Colonic mucosa (tissue), 4 donors: Measurements from ENCODE around the gene FBLN1. TPM values are rescaled to one million over a fixed set of nuclear protein-coding genes. Genes with fewer than 3 reads are reported as not detected.

Source experiments
- DNase-seq: peaks from one replicate; pipeline ENCODE4 v3.0.0-alpha.2; 2020
- H3K27ac ChIP-seq: fragments of 200-600 bp; one replicate; pipeline ENCODE4 v1.8.0; 2021
- H3K27me3 ChIP-seq: fragments of 200-600 bp; one replicate; pipeline ENCODE4 v1.8.0; 2021
- H3K36me3 ChIP-seq: fragments of 200-600 bp; one replicate; pipeline ENCODE4 v1.8.0; 2021
- H3K4me1 ChIP-seq: fragments of 200-600 bp; one replicate; pipeline ENCODE4 v1.8.0; 2021; ENCODE audit warnings: mild to moderate bottlenecking
- H3K4me3 ChIP-seq: fragments of 200-600 bp; one replicate; pipeline ENCODE4 v1.8.0; 2021
- H3K9ac ChIP-seq, 2 donors: one replicate each; pipeline ENCODE4 v1.7.0; 2013; ENCODE audit warnings: control low read depth in 2 of 2, low read depth in 2 of 2, low read length in 2 of 2
- H3K9me3 ChIP-seq: fragments of 200-600 bp; one replicate; pipeline ENCODE4 v1.8.0; 2021
- intact Hi-C: fragments of 100-400 bp; cut with DNase I; formaldehyde crosslinking; loops from one replicate; pipeline ENCODE4 v1.14.1; 2022
- total RNA-seq, 2 donors: library from RNA; stranded (reverse); fragmentation: NEBNext Ultra II Directional in 1 of 2; extraction: Animal tissue kit (Norgen Biotek cat#: 25700) in 1 of 2; gene quantifications; one replicate each; pipeline ENCODE4 v1.2.1, GENCODE V29; 2021
- TF ChIP-seq, protein P1 (sequence below): fragments of 200-600 bp; IDR thresholded peaks from one replicate; pipeline ENCODE4 v1.8.0; 2022; ENCODE audit warnings: antibody characterized with exemption, mild to moderate bottlenecking
- donor health status: healthy.
- donor health status: DM: no; HTN: no; CAD: no.
- donor health status: DM: no; HTN: no; CAD: no.

The FBLN1 gene
- total RNA-seq, 2 donors from 2014 or later: 41.6 to 65.5 TPM

DNA sequence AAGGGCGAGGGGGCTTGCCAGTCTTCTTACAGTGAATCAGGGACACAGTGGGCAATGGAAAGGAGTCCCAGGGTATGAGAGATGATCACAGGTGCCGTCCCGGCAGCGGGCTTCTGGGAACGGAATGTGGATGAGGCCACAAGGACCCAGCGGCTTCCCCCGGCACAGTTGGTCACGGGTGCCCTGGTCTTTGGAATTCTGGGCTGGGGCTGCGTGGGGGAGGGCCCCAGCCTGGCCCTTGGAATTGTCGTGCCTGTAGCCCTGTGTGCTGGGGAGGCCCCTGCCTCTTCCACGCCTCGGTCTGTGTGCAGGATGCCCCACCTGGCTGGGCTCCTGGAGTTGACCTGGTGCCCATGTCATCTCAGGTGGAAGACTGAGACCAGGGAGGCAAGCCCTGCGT, 76.6 kb downstream of the FBLN1 start:
- Histone ChIP-seq H3K9ac (no peak overlapping the region), H3K4me1 (no peaks in the 10 kb centered on the region), H3K27ac (no peak overlapping the region), H3K9me3 (no peaks in the 10 kb centered on the region), H3K36me3 (no peaks in the 10 kb centered on the region), H3K27me3 (no peaks in the 10 kb centered on the region), H3K4me3 (no peak overlapping the region)
- intact Hi-C loops: loop anchor here (10.0 kb wide), 2 partner anchors 135 to 285 kb away; no protein-coding TSS in a partner anchor
- TF ChIP-seq, protein P1, sequence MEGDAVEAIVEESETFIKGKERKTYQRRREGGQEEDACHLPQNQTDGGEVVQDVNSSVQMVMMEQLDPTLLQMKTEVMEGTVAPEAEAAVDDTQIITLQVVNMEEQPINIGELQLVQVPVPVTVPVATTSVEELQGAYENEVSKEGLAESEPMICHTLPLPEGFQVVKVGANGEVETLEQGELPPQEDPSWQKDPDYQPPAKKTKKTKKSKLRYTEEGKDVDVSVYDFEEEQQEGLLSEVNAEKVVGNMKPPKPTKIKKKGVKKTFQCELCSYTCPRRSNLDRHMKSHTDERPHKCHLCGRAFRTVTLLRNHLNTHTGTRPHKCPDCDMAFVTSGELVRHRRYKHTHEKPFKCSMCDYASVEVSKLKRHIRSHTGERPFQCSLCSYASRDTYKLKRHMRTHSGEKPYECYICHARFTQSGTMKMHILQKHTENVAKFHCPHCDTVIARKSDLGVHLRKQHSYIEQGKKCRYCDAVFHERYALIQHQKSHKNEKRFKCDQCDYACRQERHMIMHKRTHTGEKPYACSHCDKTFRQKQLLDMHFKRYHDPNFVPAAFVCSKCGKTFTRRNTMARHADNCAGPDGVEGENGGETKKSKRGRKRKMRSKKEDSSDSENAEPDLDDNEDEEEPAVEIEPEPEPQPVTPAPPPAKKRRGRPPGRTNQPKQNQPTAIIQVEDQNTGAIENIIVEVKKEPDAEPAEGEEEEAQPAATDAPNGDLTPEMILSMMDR: no peak
- DNase-seq: no peak

DNA sequence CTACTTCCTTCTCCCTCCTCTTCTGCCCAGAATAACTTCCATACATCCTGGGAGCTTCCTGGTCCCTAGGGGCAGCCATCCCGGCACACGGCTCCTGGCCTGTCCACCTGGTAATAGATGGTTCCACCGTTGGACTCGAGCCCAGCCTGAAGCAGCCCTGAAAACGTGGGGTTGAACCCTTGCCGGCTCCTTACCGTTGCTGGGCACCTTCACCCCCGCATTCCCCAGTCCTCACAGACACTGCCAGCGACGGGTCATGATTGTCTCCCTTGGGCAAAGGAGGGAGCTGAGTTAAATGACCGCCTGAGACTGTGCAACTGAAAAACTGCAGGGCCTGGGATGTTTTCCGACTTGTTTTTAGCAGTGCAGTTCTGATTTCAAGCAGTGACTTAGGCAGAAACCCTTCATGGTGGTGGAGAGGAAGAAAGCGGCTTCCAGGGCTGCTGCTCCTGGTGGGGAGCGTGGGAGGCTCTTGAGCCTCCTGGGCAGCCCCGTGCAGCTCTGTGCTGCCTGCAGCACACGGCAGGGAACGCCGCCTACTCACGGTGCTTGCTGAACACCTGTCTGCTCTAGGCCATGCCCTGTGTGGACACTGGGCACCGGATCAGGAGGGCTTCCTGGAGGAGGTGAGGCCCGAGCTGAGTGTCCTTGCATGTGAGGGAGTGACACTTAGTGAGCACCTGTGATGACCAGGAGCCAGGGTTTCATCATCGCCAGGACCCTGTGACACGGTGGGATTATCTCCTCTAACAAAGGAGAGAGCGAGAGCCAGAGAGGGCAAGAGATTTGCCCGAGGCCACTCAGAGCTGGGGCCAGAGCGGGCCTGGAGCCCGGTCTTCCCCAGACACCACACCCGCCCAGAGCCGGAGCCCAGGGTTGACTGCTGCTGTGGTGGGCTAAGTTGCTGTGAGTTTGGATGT, 77.4 kb downstream of the FBLN1 start:
- intact Hi-C loops: loop anchor here (5.0 to 10.0 kb wide), 3 partner anchors 62 to 285 kb away; no protein-coding TSS in a partner anchor
- DNase-seq: no peak

DNA sequence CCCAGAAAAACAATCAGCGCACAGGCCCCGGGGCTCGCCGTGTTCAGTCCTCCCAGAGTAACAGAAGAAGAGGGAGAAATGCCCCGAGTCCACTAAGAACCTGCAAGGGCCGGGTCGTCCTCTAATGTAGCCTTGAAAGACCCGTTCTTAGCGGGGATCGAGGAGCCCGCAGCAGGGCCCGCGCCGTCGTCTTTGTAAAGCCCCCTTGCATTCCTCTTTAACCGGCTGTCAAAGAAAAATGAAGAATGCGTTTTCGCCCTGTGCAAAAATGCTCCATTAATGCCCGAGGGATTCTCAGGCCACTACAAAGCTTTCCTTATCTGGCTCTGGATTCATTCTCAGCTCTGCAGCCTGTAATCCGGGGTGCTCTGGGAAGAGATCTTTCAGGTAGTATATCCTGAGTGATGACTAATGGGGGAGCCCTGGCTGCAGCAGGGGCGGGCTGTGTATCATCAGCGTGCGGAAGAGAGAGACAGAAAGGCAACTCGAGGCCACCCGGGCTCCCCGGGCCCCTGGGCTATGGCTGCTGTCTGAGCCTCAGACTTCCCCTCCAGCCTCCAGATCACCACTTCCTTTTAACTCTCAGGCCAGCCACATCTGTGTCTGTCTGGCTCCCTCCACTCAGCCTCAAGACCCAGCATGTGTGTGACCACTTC, 78.2 kb downstream of the FBLN1 start:
- Histone ChIP-seq H3K9ac (no peak overlapping the region), H3K9me3 (no peaks in the 10 kb centered on the region), H3K36me3 (no peaks in the 10 kb centered on the region), H3K4me1 (no peaks in the 10 kb centered on the region), H3K27me3 (no peaks in the 10 kb centered on the region), H3K4me3 (no peak overlapping the region), H3K27ac (no peak overlapping the region)
- intact Hi-C loops: loop anchor here (5.0 kb wide), 1 partner anchor 61 kb away; no protein-coding TSS in a partner anchor
- no peak for DNase-seq
- TF ChIP-seq, protein P1: no peak

More for the DNA sequence above, 77.4 kb downstream of the FBLN1 start:
- H3K27me3 ChIP-seq: no peaks in the 10 kb centered on the region
- no peaks in the 10 kb centered on the region for H3K36me3 ChIP-seq
- no peak overlapping the region for H3K4me3 ChIP-seq
- H3K4me1 ChIP-seq: no peaks in the 10 kb centered on the region
- H3K9ac ChIP-seq: no peak overlapping the region
- no peaks in the 10 kb centered on the region for H3K9me3 ChIP-seq
- TF ChIP-seq, protein P1: no peak
- H3K27ac ChIP-seq: no peak overlapping the region

DNA sequence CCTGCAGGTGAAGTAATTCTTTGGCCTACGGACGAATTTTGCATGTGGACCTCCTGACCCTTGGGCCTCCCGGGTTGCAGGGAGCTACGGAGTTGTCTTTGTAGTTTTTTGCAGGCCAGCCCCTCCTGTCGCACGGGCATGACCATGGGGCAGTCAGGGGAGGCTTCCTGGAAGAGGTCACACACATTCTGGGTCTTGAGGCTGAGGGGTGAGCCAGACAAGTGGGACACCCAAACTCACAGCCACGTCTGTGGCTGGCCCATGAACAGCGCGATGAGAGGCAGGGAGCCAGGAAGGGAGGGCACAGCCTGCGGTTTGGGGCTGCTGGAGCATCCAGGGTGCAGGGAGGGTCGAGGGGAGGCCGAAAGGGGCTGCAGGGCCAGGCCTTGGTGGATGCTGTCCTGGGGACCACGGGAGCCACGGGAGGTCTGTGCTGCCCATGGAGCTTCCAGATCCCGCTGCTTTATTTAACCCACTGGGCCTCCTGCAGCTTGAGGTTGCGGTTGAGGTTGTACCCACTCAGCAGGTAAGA, 78.9 kb downstream of the FBLN1 start:
- Histone ChIP-seq H3K9ac (no peak overlapping the region), H3K4me1 (no peaks in the 10 kb centered on the region), H3K9me3 (no peaks in the 10 kb centered on the region), H3K36me3 (no peaks in the 10 kb centered on the region), H3K27me3 (no peaks in the 10 kb centered on the region), H3K4me3 (no peak overlapping the region), H3K27ac (no peak overlapping the region)
- DNase-seq: no peak
- TF ChIP-seq, protein P1: no peak
- intact Hi-C loops: loop anchor here (5.0 kb wide), 1 partner anchor 61 kb away; no protein-coding TSS in a partner anchor

DNA sequence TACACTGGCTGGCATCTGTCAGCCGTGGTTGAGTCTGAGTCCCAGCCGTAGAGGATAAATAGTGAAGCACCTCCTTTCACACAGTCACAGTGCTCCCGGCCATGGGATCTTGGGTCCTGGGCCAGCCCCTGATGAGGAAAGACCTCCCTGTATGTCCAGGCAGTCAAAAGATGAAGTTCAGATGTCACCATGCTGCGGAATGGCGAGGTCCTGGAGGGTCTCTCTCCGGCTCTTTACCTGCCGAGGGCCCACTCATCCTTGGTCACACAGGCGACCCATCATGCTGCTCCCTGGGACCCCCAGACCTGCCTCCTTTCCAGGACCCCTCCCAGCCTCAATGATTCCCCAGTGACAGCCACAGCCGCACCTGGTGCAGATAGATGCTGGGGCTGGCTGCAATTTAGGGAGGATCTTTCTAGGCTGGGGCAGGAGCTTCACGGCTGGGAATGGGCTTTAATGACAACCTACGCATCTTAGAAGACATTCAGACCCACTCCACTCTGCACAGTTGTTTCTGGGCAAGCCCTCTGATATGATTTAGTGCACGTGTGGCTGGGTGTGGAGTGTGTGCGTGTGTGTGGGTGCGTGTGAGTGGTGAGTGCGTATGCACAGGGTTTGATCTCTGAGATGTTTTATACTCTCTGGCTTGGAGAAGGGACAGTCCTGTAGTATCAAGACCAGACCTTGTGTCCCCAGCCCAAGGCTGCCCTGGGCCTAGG, 79.7 kb downstream of the FBLN1 start:
- Histone ChIP-seq H3K4me1 (no peaks in the 10 kb centered on the region), H3K27ac (no peak overlapping the region), H3K9ac (no peak overlapping the region), H3K36me3 (no peaks in the 10 kb centered on the region), H3K27me3 (no peaks in the 10 kb centered on the region), H3K4me3 (no peak overlapping the region), H3K9me3 (no peaks in the 10 kb centered on the region)
- TF ChIP-seq, protein P1: no peak
- DNase-seq: no peak
- intact Hi-C loops: loop anchor here (5.0 kb wide), 1 partner anchor 60 kb away; no protein-coding TSS in a partner anchor
